K562 (cell line): ENCODE data around the gene ISOC1. TPM values are rescaled to one million over a fixed set of nuclear protein-coding genes. Genes with fewer than 3 reads are reported as not detected.

Experiments used
- ATAC-seq: fragments of 200-7000 bp; cut with Tn5 transposase; 3 replicates; pipeline ENCODE4 v1.9.1; 2020; ENCODE audit warnings: moderate library complexity
- BruUV-seq: library from RNA; stranded (reverse); fragments of 400-500 nt; replicated peaks from 2 replicates; lab custom pipeline; 2021; lab: Mats Ljungman, UMichigan
- CTCF ChIA-PET: fragments of 300-600 bp; formaldehyde crosslinking; extraction: SDS; loops from one replicate; lab custom pipeline; 2021; ENCODE audit warnings: low intra/inter-chr PET ratio; lab: Yijun Ruan, JAX
- POLR2A ChIA-PET: fragments of 300-600, 350-650 bp; sonication (Branson Sonifier 250); formaldehyde crosslinking; extraction: SDS; loops from one replicate; lab custom pipeline; 2021; ENCODE audit warnings: antibody characterized with exemption, inconsistent platforms; lab: Yijun Ruan, JAX
- DNase-seq, 4 experiments: peaks; one replicate each; pipeline versions ENCODE4 v3.0.0 to v3.0.0-alpha.2; 2011 to 2018; ENCODE audit warnings: low spot score in 3 of 4, mixed read lengths in 3 of 4; ENCODE audit errors: extremely low read depth in 1 of 4
- FAIRE-seq: peaks from 2 replicates; lab custom pipeline; 2011; peaks lifted over from hg19 to GRCh38; lab: Jason Lieb, UNC
- H2AFZ ChIP-seq: 2 replicates; pipeline ENCODE4 v1.6.0; 2011; ENCODE audit warnings: low read depth, low read length, control low read depth, inconsistent platforms
- H3K27ac ChIP-seq: fragments of 200-600 bp; 3 replicates; pipeline ENCODE4 v1.8.0; 2011; ENCODE audit warnings: low read depth, mild to moderate bottlenecking, control low read depth, inconsistent platforms, low read length, moderate library complexity, mixed read lengths; ENCODE audit errors: extremely low read depth
- H3K27me3 ChIP-seq, 2 experiments: fragments of 300-600 bp in 1 of 2; 2 replicates in 1 of 2; 3 replicates in 1 of 2; pipeline versions ENCODE4 v1.6.0 to v1.8.0; 2011; ENCODE audit warnings: inconsistent platforms in 2 of 2, low read length in 2 of 2, mild to moderate bottlenecking in 1 of 2, mixed read lengths in 1 of 2, moderate library complexity in 1 of 2; ENCODE audit not compliant: control insufficient read depth in 2 of 2, insufficient read depth in 2 of 2
- H3K36me3 ChIP-seq: fragments of 300-600 bp; 3 replicates; pipeline ENCODE4 v1.8.0; 2011; ENCODE audit warnings: mild to moderate bottlenecking, low read length, inconsistent platforms; ENCODE audit not compliant: control insufficient read depth, insufficient read depth
- H3K4me1 ChIP-seq, 2 experiments: fragments of 200-600 bp in 1 of 2; replicated peaks in 1 of 2; 2 replicates in 1 of 2; 3 replicates in 1 of 2; pipeline versions ENCODE4 v1.5.1 to v1.8.0; 2011; ENCODE audit warnings: inconsistent platforms in 2 of 2, low read length in 2 of 2, mild to moderate bottlenecking in 1 of 2, mixed read lengths in 1 of 2, moderate library complexity in 1 of 2; ENCODE audit not compliant: control insufficient read depth in 2 of 2, insufficient read depth in 2 of 2
- H3K4me2 ChIP-seq: 2 replicates; pipeline ENCODE4 v1.6.1; 2011; ENCODE audit warnings: low read length, control low read depth, inconsistent platforms, mixed read lengths; ENCODE audit not compliant: insufficient read depth
- H3K4me3 ChIP-seq: fragments of 200-600 bp; sonication (generic), shearing (Covaris generic); 2 replicates; pipeline ENCODE4 v1.5.1; 2016; ENCODE audit warnings: control low read depth, inconsistent platforms
- H3K79me2 ChIP-seq: fragments of 200-600 bp; 3 replicates; pipeline ENCODE4 v1.8.0; 2011; ENCODE audit warnings: low read length, inconsistent platforms; ENCODE audit not compliant: control insufficient read depth, insufficient read depth
- H3K9ac ChIP-seq, 2 experiments: 2 replicates each; pipeline versions ENCODE4 v1.6.0 to v1.6.1; 2011; ENCODE audit warnings: low read depth in 2 of 2, low read length in 2 of 2, control low read depth in 1 of 2, inconsistent platforms in 1 of 2, mild to moderate bottlenecking in 1 of 2, mixed read lengths in 1 of 2; ENCODE audit not compliant: insufficient read depth in 1 of 2
- H3K9me1 ChIP-seq: one replicate; pipeline ENCODE4 v1.6.0; 2011; ENCODE audit warnings: inconsistent platforms, mild to moderate bottlenecking, low read length, moderate library complexity; ENCODE audit not compliant: control insufficient read depth, insufficient read depth
- H3K9me3 ChIP-seq: replicated peaks from 2 replicates; pipeline ENCODE4 v1.5.1; 2011; ENCODE audit warnings: low read depth, low read length, inconsistent platforms; ENCODE audit not compliant: control insufficient read depth, insufficient read depth
- H4K20me1 ChIP-seq: replicated peaks from 2 replicates; pipeline ENCODE4 v1.6.1; 2011; ENCODE audit warnings: low read length, inconsistent platforms, mixed read lengths; ENCODE audit not compliant: control insufficient read depth, insufficient read depth
- DACH1 ChIP-seq: fragments of 450-650 bp; IDR thresholded peaks from 2 replicates; pipeline ENCODE4 v1.6.1; 2018; ENCODE audit not compliant: partially characterized antibody
- SPI1 ChIP-seq: IDR thresholded peaks from 2 replicates; pipeline ENCODE4 v1.6.1; 2011; ENCODE audit warnings: low read depth, low read length, control low read depth, borderline replicate concordance
- WGBS: fragments of 100-300 bp; shearing (Covaris generic); methylation state at CpG from one replicate; pipeline ENCODE4 v1.1.6; 2016; ENCODE audit warnings: low coverage, mixed read lengths; ENCODE audit not compliant: insufficient coverage; ENCODE audit errors: missing lambda C conversion rate; 5-methylcytosine and 5-hydroxymethylcytosine counted together
- in situ Hi-C: fragments of 300-500 bp; cut with MboI; formaldehyde crosslinking; loops from 4 replicates; pipeline ENCODE4 v1.15.0; 2018; ENCODE audit warnings: inconsistent platforms, mixed read lengths
- intact Hi-C: fragments of 100-400 bp; cut with micrococcal nuclease; formaldehyde crosslinking; loops from 2 replicates; pipeline ENCODE4 v1.14.2; 2022
- polyA plus RNA-seq, 8 experiments: library from polyadenylated mRNA; depleted of rRNA in 4 of 8; stranded (reverse) in 5 of 8; unstranded in 3 of 8; fragments of >200 nt; fragmentation: Nextera tagmentation in 2 of 8; fragmentation: Illumina TruSeq in 1 of 8; extraction: Ambion mirVana in 2 of 8; extraction: Trizol in 1 of 8; gene quantifications; 2 replicates each; pipeline versions ENCODE4 v1.2.1 to v1.2.3, GENCODE V29; 2011 to 2014; ENCODE audit warnings: inconsistent platforms in 1 of 8, missing spikeins in 1 of 8
- total RNA-seq, 7 experiments: library from RNA; depleted of rRNA in 6 of 7; stranded (reverse); fragments of >200 nt in 6 of 7; fragmentation: Illumina TruSeq in 2 of 7; extraction: Trizol in 2 of 7; gene quantifications; 2 replicates each; pipeline versions ENCODE4 v1.2.1 to v1.2.3, GENCODE V29; 2011 to 2021; ENCODE audit warnings: low replicate concordance in 1 of 7

The ISOC1 gene
- total and polyA plus RNA-seq, 9 of the 15 experiments (the other 6 are each of a cell fraction or from before 2014, with no cell fraction given), result 14.0 to 67.9 (median 51.3) TPM

- in situ Hi-C loops (loop anchor here (25.0 kb wide), 1 partner anchor 1560 kb away; no protein-coding TSS in a partner anchor), intact Hi-C loops (loop anchor here (5.0 kb wide), 1 partner anchor 1015 kb away; the partner anchor contains the start of gene SLC12A2)
- Histone ChIP-seq H3K4me1 (peaks cover 12 to 33% of the 10 kb centered on the region in 2 experiments), H3K79me2 (peaks cover 80% of the 10 kb centered on the region), H3K36me3 (peaks cover 9% of the 10 kb centered on the region; the same call in 2 of the 3 replicates), H2AFZ (no peak overlapping the region), H3K4me3 (no peak overlapping the region), H4K20me1 (no peaks in the 10 kb centered on the region; the same call in 1 of the 2 replicates)
- no TSS peak for BruUV-seq
- POLR2A ChIA-PET, result interaction anchor here (1.2 to 1.4 kb wide), 2 partner anchors 15 to 21 kb away, joined by 4 to 8 read pairs; no protein-coding TSS in a partner anchor
- peak; percentile 50; the same call in 1 of the 2 replicates for TF ChIP-seq SPI1
- no peak for TF ChIP-seq DACH1
- TF ChIP-seq, all 486 proteins: peak for 1
- DNase-seq (no peak), ATAC-seq (no peak), FAIRE-seq (no peak)
- no peak overlapping the region; a peak in 1 of 4 replicates for H3K9ac ChIP-seq
- H3K9me1 ChIP-seq, result no peaks in the 10 kb centered on the region
- WGBS, result 70% methylated on average over 11 of the region's 11 CpGs
- H3K4me2 ChIP-seq, result peak overlapping the region; percentile 47; the same call in 1 of the 2 replicates
- CTCF ChIA-PET, result no interaction called here
- no peak overlapping the region for H3K27ac ChIP-seq
- no peaks in the 10 kb centered on the region for H3K27me3 ChIP-seq
- H3K9me3 ChIP-seq, result no peaks in the 10 kb centered on the region
Measured at GRCh38 chr5:129097498-129098296, 3.1 kb downstream of the ISOC1 start.
